WTC11 (cell line): ENCODE data around the gene CLCN1. TPM values are rescaled to one million over a fixed set of nuclear protein-coding genes. Genes with fewer than 3 reads are reported as not detected.

Experiments used
- AFF4 ChIP-seq: sonication (generic); formaldehyde crosslinking; IDR thresholded peaks from 2 replicates; pipeline ENCODE4 v1.8.1; 2023; ENCODE audit warnings: mild to moderate bottlenecking, missing genetic modification reagents, borderline replicate concordance
- ATF2 ChIP-seq: sonication (generic); formaldehyde crosslinking; IDR thresholded peaks from 2 replicates; pipeline ENCODE4 v1.8.1; 2022; ENCODE audit warnings: low read depth, missing genetic modification reagents, borderline replicate concordance
- ELF4 ChIP-seq: sonication (generic); formaldehyde crosslinking; IDR thresholded peaks from 2 replicates; pipeline ENCODE4 v1.8.1; 2022; ENCODE audit warnings: low read depth, mild to moderate bottlenecking, moderate library complexity, missing genetic modification reagents
- FOXJ3 ChIP-seq: sonication (generic); formaldehyde crosslinking; IDR thresholded peaks from 2 replicates; pipeline ENCODE4 v1.9.0; 2021; ENCODE audit warnings: missing genetic modification reagents, mild to moderate bottlenecking, borderline replicate concordance
- FOXP1 ChIP-seq: sonication (generic); formaldehyde crosslinking; IDR thresholded peaks from 2 replicates; pipeline ENCODE4 v1.8.0; 2022; ENCODE audit warnings: missing genetic modification reagents, mild to moderate bottlenecking, moderate library complexity, borderline replicate concordance
- IRF1 ChIP-seq: sonication (generic); formaldehyde crosslinking; IDR thresholded peaks from 2 replicates; pipeline ENCODE4 v1.8.0; 2023; ENCODE audit warnings: missing genetic modification reagents
- MLX ChIP-seq: sonication (generic); formaldehyde crosslinking; IDR thresholded peaks from 2 replicates; pipeline ENCODE4 v1.8.1; 2023; ENCODE audit warnings: mild to moderate bottlenecking, missing genetic modification reagents, moderate library complexity
- MXD4 ChIP-seq: fragments of 250-450 bp; sonication (Bioruptor Pico); IDR thresholded peaks from 2 replicates; pipeline ENCODE4 v1.8.0; 2021; ENCODE audit warnings: mild to moderate bottlenecking, moderate library complexity, borderline replicate concordance
- TP53 ChIP-seq: sonication (generic); formaldehyde crosslinking; IDR thresholded peaks from 2 replicates; pipeline ENCODE4 v1.8.1; 2023; ENCODE audit warnings: mild to moderate bottlenecking, missing genetic modification reagents
- microRNA-seq: library from miRNA; unstranded; fragments of <30 nt; microRNA quantifications from one replicate; pipeline ENCODE4 v1.2.0, GENCODE V29; 2022; ENCODE audit warnings: borderline number of aligned reads
- total RNA-seq: library from RNA; stranded (reverse); gene quantifications from 3 replicates; pipeline ENCODE4 v1.2.3, GENCODE V29; 2021

CLCN1 gene
- total RNA-seq, 1 experiment from 2014 or later = 0.28 TPM

GRCh38 chr7:143401265-143401664 is 85.4 kb downstream of the CLCN1 start (continued):
- TF ChIP-seq ATF2 (CRISPR knock-in tag) = no peak
- TF ChIP-seq FOXP1 (CRISPR knock-in tag) = no peak
- no peak for TF ChIP-seq AFF4 (CRISPR knock-in tag)
- TF ChIP-seq TP53 (CRISPR knock-in tag) = no peak
- TF ChIP-seq FOXJ3 (CRISPR knock-in tag) = no peak
- TF ChIP-seq MLX (CRISPR knock-in tag) = no peak
- TF ChIP-seq ELF4 (CRISPR knock-in tag) = no peak
- no peak for TF ChIP-seq MXD4 (CRISPR knock-in tag)
- no peak for TF ChIP-seq IRF1 (CRISPR knock-in tag)

Small RNA genes within 50 kb of the gene (microRNA-seq; reads per million reads assigned to microRNA genes)
- 3.5 reads per million, percentile 4 among the genes with 10 or more reads in this experiment for gene MIR6892

Other genes starting within 250 kb of the CLCN1 start
- not detected in 3 replicates for gene PIP, start 184.0 kb upstream of the CLCN1 start, total RNA-seq
- not detected in 3 replicates for gene TAS2R39, start 132.7 kb upstream of the CLCN1 start, total RNA-seq
- gene TAS2R40, start 94.1 kb upstream of the CLCN1 start, total RNA-seq = not detected in 3 replicates
- 30.1 to 40.1 TPM (median 37.7 TPM) in 3 replicates for gene GSTK1, start 52.7 kb upstream of the CLCN1 start, total RNA-seq
- gene TMEM139, start 31.2 kb upstream of the CLCN1 start, total RNA-seq = 1.5 to 2.0 TPM (median 1.9 TPM) in 3 replicates
- 35.1 to 35.5 TPM (median 35.4 TPM) in 3 replicates for gene CASP2, start 27.8 kb upstream of the CLCN1 start, total RNA-seq
- gene FAM131B, start 46.6 kb downstream of the CLCN1 start, total RNA-seq = 24.0 to 26.3 TPM (median 25.3 TPM) in 3 replicates
- 166 to 179 TPM (median 167 TPM) in 3 replicates for gene ZYX, start 65.2 kb downstream of the CLCN1 start, total RNA-seq
- gene EPHA1, start 92.7 kb downstream of the CLCN1 start, total RNA-seq = 159 to 203 TPM (median 162 TPM) in 3 replicates
- 0.21 to 0.39 TPM (median 0.24 TPM) in 3 replicates for gene TAS2R60, start 127.3 kb downstream of the CLCN1 start, total RNA-seq
- gene TAS2R41, start 161.8 kb downstream of the CLCN1 start, total RNA-seq = 0.31 to 0.44 TPM in 2 of 3 replicates, not detected in the other